GM18870 (cell line): ENCODE data around the gene SLITRK3.
"Not testable (repeated sequence)": the region's sequence is repeated elsewhere in the genome, so short reads cannot be mapped to it uniquely, and the experiment has no call there.

Experiments used
- ATAC-seq: cut with Tn5 transposase; IDR thresholded peaks from one replicate; pipeline ENCODE4 v1.9.1; 2021; ENCODE audit warnings: moderate library complexity; ENCODE audit not compliant: unreplicated experiment

Gene SLITRK3

DNA sequence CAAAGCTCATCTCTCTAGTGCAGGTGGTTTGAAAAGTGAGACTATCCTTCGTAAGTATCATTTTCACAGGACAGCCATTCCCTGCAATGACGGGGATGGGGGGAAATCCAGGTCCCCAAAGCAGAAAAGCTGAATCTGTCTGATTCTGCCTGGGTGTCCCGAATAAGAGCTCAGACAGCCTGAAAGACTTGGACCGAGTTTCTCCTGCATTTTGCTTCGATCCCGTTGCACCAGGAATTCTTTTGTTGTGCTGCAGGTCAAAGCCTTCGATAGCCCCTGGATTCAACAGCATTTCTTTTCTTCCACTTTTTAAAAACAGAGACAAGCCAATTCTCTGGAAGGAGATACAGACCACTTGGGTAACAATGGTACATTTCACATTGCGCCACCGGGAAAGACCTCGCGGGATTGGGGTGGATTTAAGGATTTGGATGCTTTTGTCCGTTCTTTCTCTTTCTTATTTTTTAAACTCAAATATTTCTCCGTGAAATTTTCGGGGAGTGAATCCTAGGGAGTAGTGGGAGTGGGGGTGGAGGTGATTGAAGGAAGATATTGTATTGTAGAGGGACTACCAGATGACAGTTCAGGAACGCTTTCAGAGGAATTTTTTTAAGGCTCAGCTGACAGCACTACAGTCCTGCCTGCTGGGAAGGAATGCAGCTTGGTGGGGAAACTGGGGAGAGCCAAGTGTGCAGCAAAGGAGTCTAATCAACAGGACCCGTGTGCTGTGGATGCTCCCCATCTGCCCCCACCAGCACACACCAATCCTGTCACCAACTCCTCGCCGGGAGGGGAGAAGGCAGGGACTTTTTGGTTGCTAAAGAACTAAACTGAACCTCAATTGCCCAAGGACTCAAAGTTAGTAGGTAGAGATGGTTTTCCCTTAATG lies 2.6 kb downstream of the SLITRK3 start:
- ATAC-seq: no peak

DNA sequence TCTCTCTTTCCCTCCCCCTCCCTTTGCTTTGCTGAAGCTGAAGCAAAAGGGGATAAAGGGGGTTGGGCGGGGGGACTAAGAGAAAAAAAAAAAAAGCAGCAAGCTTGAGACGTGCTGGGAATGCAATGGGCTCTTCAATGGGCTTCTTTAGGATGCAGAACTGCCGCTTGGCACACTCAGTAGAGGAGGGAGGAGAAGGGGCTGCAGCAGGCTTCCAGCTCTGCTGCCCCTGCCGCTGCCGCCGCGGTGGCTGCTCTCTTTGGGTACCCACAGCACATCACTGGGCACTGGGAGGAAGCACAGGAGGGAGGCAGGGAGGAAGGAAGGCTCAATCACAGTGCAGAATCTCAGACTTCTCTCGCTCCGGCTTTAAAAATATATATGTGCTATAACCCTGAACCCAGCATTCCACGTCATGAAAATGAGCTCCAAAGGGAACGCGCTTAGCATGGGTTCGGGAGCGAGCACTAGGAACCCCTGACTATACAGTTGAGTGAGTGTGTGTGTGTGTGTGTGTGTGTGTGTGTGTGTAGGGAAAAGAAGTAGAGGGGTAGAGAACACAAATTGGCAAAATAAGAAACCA lies 3.5 kb downstream of the SLITRK3 start:
- no peak for ATAC-seq

DNA sequence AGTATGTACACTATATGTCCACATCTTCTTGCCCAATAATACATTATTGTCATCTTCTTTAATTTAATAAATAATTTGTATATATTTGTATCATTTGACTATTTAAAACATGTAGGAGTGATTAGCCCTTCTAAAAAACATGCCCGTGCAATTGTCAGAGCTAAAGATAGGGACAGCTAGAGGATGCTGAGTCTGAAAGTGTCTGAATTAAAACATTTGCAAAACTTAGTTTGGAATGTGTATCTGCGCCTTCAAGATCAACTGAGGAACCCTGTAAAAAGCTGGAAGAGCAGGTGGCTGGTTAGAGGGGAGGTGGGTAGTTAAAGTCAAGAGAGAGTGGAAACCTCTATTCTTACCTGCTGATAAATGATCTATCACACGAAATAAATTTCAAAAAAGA lies 4.7 kb downstream of the SLITRK3 start:
- no peak for ATAC-seq

DNA sequence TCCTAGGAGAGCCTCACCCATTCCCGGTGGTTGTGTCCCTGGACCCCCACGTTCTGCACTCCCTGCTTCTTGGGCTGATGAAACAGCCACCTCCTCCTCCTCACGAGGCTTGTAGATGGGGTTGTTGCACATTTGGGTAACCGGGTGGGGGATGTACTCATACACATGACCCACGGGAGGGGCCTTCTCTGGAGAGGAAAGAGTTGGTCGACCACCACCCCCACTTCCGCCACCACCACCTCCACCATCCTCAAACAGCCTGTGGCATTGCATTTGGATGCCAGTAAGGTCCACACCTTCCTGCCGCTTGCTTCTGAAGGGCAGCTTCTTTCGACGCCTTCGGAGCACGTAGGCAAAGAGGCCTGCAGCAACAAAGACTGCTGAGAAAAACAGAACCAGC lies 7.7 kb downstream of the SLITRK3 start:
- ATAC-seq: no peak

DNA sequence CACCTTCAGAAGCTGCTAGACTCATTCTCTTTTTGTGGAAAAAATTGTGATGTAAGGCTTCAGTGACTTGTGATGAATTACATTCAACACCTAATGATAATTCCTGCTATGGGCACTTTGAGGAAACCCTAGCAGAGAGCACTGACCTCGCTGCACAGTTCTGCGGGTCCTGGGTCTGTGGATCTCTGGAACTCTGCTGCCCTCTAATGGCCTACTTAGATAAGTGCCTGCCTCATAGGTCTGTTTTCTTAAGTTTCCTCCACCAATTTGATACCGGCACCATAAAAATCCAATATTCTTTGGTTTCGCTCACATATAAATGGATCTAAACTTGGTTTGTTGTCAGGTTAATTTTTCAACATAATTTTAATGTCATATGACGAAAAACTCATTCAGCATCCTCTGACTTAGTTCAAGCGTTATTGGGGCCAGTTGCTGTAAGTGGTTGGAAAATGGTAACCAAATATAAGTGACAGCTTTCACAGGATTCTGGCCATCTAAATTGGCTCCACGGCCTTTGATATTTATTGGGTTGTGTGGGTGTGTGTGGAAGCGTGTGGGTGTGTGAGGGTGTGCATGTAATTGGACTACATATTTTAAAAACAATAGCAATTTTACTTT lies 10.4 kb downstream of the SLITRK3 start:
- ATAC-seq: peak; percentile 97

DNA sequence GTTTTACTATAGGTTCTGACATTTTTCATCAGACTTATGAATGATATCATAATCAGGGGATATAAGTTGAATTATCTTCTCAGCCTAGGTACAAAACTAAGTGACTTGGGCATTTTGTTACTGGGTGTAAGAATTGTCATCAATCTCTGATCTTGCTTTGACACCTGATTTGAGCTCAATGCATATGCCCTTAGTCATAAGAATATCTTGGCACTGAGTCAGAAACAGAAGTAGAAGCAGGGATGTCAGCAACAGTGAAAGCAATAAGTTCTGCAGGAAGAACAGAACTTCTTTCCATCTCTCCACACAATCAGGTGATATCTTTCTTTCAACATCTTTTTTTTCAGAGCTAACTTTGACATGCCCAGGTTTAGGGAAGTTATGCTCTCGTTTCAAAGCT lies 14.6 kb downstream of the SLITRK3 start:
- ATAC-seq: no peak

DNA sequence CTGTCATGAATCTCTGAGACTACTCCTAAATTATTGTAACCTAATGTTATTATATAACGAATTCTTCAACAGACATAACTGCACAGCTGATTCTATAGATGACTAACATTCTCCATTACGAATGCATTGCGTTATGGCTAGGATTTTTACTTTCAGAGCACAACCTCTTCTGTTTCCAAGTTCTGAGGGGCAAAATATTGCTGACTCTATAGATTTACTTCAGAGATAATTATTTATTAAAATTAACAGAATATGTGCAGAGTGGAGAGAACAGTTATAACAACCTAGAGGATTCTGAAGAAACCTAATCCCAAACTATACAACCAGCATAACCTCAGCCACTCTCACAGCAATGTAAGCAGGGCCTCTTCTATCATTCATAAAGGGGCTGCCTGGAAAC lies 25.9 kb downstream of the SLITRK3 start:
- ATAC-seq: no peak

DNA sequence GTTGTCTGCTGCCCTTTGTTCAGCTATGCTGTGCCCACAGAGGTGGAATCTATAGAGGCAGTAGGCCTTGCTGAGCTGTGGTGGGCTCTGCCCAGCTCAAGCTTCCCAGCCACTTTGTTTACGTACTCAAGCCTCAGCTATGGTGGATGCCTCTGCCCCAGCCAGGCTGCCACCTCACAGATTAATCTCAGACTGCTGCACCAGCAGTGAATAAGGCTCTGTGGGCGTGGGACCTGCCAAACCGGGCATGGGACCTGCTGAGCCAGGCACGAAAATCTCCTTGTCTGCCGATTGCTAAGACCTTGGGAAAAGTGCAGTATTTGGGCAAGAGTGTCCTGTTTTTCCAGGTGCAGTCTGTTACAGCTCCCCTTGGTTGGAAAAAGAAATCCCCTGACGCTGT lies 26.8 kb downstream of the SLITRK3 start:
- ATAC-seq: no peak

DNA sequence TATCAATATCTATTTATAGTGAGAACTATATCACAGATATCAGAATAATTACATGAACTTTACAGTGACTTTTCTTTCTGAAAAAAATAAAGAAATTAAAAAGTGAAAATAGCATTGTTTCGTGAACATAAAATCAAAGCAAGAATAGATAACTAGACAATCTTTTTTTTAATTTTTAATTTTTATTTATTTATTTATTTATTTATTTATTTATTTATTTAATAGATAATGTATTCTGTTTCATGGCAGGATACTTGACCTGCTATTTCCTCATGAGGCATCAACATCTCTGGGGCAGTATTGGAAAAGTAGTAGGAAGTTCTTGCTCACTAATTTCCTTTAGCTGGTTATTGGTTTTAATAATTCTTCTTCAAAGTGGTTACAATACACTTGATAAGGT lies 33.3 kb downstream of the SLITRK3 start:
- no peak for ATAC-seq

DNA sequence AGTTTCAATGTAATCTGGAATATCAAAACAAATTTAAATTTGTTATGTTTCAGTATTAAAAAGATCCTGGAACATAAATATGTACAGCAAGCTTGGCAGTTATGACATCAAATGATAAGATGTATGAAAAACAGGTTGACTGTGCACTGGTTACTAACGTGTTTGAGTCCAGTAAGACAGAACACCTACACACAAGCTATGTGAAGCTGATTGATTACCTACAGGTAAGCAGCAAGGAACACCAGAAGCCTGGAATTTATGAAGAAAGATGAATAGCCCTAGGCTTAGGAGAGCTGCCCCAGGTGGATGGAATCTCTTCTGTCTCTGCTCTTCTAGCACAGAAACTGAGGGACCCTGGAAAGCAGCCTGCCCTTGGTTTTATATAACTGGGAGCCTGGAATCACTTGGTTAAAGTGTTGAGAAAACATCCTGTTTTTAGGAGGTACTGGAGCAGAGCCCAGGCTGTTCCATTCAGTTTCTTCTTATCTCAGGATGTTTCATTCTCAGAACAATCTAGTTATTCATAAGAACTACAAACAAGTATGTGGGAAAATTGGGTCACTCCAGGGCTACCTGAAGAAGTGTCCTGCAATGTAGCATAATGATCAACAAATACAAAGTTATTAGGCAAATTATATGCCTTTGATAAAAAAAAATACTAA lies 36.3 kb downstream of the SLITRK3 start:
- no peak for ATAC-seq

DNA sequence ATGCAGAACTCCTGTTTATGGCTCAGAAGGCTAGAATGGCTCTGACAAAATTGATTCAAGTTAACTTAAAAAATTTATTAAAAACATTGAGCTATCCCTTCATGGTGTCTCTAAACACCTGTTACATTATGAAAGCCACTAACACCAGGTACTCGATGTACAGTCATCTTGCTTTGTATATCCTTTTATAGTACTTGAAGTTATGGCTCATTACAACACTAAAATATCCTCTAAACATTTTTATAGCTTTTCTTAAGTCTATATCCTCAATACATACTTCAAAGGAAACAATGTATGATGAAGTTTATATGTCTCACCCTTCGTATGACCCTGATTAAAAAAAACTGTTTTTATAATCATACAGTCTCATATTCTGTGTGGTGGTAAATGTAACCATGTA lies 38.2 kb downstream of the SLITRK3 start:
- ATAC-seq: no peak

DNA sequence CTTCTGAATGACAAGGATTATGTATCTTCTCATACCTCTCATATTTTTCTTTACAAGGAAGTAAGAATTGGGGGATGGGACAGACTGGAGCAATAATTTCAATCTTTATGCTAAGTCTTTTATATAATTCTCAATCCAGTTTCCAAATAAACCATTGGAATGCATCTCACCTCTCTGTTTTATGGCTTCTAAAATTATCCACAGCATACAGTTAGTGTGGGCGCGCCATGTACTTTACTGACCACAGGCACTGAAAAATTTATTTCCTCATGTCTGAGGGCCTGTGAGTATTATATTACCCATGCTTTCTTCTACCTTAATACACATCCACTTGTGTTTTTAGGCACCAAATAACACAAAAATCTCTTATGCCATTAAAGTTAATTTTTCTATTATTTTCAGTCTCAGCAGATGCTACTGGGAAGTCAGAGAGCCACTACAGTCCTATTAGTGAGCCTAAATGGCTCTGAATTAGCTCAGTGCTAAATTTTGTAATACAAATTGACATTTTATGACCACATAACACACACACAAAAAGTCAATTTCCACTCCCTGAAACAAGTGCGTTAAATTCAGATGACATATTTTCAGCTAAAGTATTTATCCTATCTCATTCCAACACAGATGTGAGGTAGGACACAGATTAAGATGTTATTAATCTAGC lies 39.3 kb downstream of the SLITRK3 start:
- ATAC-seq: no peak

DNA sequence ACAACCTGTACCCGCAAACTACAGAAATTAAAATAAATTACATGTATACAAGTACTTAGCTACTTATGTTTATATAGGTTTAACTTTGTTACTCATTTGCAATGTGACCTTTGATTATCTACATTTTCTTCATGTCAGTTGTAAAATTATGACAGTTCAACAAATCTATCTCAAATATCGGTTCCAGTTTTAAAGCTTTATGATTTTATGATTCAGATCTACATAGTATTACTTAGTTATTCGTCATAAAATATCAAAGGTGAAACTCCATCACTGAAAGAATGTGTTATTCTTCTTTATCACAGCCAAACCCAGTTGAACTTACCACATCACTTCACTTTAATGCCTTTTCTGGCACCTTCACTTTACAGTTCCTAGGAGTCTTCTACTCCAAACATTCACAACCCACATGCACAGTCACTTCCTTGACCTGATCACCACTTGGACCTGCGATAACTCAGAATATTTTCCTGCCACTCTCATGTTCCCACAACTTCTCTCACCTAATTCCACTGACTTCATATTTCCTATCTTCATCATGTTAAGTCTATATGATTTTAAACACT lies 47.2 kb downstream of the SLITRK3 start:
- ATAC-seq: no peak

DNA sequence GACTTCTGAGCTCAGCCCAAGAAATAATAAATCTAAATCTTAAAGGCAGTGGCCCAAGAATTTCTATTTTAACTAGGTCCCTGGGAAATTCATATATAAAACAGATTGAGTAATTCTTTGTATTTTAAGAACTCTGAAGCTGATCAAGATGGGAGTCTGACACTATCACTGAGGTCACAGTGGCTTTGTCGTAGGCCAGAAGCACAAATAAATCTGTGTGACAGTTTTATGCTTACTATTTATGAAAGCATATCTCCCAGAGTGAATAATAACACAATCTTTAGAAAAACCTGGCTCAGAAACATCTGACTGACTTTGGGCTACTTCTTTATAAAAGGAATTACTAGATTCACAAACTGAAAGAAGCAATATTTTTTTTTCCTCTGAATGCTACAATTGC lies 51.9 kb downstream of the SLITRK3 start:
- no peak for ATAC-seq

DNA sequence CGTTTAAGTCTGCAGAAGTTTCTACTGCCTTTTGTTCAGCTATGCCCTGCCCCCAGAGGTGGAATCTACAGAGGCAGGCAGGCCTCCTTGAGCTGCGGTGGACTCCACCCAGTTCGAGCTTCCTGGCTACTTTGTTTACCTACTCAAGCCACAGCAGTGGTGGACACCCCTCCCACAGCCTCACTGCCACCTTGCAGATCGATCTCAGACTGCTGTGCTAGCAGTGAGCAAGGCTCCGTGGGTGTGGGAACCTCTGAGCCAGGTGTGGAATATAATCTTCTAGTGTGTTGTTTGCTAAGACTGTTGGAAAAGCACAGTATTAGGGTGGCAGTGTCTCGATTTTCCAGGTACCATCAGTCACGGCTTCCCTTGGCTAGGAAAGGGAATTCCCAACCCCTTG lies 56.3 kb downstream of the SLITRK3 start:
- ATAC-seq: not testable (repeated sequence)
